ENCODE measurements around the gene IPO11.

The IPO11 gene

GRCh38 chr5:62521319-62521718 lies 108.8 kb downstream of the IPO11 start:
- no peak overlapping the region for H3K27ac ChIP-seq
- no peak for TF ChIP-seq ZFX (IDR thresholded peaks at IDR 0.05)
- no peak for TF ChIP-seq CTCF (conservative IDR thresholded peaks at IDR 0.05)

DNA sequence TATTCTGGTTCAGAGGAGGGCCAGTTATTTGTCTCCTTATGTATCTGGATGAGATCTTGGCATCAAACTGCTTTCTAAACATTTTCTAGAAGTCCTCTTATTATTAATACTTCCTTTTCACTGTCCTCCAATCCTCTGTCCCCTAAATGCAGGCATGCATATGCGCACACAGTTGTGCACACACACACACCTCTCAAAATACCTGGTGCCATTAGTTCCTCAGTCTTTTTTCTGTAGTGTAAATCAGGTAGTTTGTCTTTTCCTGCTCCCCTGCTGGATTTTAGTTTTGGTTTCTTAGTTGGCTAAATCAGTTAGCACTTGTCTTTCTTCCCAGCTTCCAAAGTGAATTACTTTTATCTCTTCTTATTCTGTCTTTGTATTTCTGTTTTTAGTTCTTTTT lies 110.2 kb downstream of the IPO11 start:
- TF ChIP-seq CTCF (conservative IDR thresholded peaks at IDR 0.05) (no peak), ZFX (IDR thresholded peaks at IDR 0.05) (no peak)
- H3K27ac ChIP-seq, result no peak overlapping the region

DNA sequence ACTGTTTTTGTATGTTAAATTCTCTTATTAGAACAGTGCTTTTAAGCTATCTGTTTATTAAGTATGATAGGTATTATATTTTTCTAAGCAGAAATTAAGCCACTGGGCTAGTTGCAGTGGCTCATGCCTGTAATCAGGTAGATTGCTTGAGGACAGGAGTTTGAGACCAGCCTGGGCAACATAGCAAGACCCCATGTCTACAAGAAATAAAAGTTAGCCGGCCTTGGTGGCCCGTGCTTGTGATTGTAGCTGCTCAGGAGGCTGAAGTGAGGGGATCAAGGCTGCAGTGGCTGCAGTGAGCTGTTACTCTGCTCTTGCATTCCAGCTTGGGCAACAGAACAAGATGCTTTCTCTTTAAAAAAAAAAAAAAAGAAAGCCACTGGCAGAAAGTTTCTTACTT lies 121.0 kb downstream of the IPO11 start:
- H3K27ac ChIP-seq, result no peak overlapping the region
- TF ChIP-seq ZFX (IDR thresholded peaks at IDR 0.05) (no peak), CTCF (conservative IDR thresholded peaks at IDR 0.05) (no peak)

DNA sequence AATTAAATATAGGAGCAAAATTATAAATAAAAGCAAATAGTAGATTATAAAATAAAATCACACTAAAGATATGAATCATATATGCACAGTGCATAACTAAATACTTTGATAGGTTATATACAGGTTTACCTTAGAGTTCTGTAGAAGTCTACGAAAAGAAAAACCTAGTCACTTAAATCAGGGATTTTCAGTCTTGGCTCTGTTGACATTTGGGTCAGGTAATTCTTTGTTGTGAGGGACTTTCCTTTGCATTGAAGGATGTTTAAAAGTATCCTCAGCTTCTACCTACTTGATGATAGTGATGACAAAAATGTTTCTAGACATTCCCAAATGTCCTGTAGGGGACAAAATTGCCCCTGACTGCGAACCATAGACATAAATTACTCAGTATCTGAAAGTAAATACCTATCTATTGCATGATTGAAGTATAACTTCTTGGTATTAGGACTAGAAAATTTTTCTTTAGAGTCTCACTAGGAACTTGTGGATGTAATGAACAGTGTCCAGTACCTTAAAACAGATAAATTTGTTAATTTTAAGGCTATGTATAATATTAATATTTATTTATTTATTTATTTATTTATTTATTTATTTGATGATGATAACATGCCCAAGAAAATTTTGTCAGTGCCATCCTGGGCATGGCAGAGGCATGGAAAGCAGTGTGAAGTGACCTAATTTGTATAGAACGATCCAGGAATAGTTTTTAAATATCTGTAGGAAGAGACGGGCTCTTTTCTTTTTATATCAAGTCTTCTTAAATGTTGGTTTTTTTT lies 122.1 kb downstream of the IPO11 start:
- H3K27ac ChIP-seq, result no peak overlapping the region
- TF ChIP-seq CTCF (conservative IDR thresholded peaks at IDR 0.05) (no peak), ZFX (IDR thresholded peaks at IDR 0.05) (no peak)

GRCh38 chr5:62536232-62536631 lies 123.7 kb downstream of the IPO11 start:
- H3K27ac ChIP-seq, result no peak overlapping the region
- no peak for TF ChIP-seq CTCF (conservative IDR thresholded peaks at IDR 0.05)
- TF ChIP-seq ZFX (IDR thresholded peaks at IDR 0.05), result no peak

- H3K27ac ChIP-seq, result no peak overlapping the region
- TF ChIP-seq CTCF (conservative IDR thresholded peaks at IDR 0.05) (no peak), ZFX (IDR thresholded peaks at IDR 0.05) (no peak)
Measured at GRCh38 chr5:62536783-62537182, 124.2 kb downstream of the IPO11 start.

- H3K27ac ChIP-seq, result no peak overlapping the region
- no peak for TF ChIP-seq CTCF (conservative IDR thresholded peaks at IDR 0.05)
Measured at GRCh38 chr5:62538017-62538942, 125.7 kb downstream of the IPO11 start.
